Measurements from ENCODE around the gene FARS2. TPM values are rescaled to one million over a fixed set of nuclear protein-coding genes. Genes with fewer than 3 reads are reported as not detected.

Gene FARS2
- polyA plus RNA-seq, 1 experiment: 17.9 TPM

DNA sequence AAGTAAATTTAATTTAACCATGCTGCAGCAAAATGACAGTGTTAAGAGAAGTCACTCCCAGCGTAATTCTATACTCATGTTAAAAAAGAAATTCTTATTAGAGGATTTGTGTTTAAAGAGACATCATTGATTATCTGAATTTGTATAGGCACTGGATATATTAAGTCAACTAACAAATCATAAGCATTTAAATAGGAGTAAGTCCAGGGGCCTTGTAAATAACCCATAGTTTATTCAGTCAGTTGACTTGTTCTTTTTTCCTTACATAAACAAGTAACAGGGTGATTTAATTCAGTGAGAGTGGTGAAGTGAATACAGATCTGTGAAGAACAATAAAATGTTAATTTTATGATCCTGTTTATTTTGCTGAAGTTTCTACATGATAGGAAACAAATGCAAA is 23.0 kb upstream of the FARS2 start:
- DNase-seq (ENCODE audit: low read depth): no peak
- POLR2A ChIA-PET: no interaction called here
- TF ChIP-seq, protein P1, sequence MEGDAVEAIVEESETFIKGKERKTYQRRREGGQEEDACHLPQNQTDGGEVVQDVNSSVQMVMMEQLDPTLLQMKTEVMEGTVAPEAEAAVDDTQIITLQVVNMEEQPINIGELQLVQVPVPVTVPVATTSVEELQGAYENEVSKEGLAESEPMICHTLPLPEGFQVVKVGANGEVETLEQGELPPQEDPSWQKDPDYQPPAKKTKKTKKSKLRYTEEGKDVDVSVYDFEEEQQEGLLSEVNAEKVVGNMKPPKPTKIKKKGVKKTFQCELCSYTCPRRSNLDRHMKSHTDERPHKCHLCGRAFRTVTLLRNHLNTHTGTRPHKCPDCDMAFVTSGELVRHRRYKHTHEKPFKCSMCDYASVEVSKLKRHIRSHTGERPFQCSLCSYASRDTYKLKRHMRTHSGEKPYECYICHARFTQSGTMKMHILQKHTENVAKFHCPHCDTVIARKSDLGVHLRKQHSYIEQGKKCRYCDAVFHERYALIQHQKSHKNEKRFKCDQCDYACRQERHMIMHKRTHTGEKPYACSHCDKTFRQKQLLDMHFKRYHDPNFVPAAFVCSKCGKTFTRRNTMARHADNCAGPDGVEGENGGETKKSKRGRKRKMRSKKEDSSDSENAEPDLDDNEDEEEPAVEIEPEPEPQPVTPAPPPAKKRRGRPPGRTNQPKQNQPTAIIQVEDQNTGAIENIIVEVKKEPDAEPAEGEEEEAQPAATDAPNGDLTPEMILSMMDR (IDR thresholded peaks at IDR 0.05; ENCODE audit: insufficient read depth, low read depth, low read length): no peak
- no peaks in the 10 kb centered on the region for H3K27me3 ChIP-seq (ENCODE audit: control insufficient read depth, insufficient read depth, low read length)
- H3K4me3 ChIP-seq (ENCODE audit: low read depth, low read length): no peak overlapping the region
- CTCF ChIA-PET: no interaction called here
- no peaks in the 10 kb centered on the region; the same call in none of the 2 replicates for H3K36me3 ChIP-seq (ENCODE audit: control insufficient read depth, insufficient read depth, low read length)

GRCh38 chr6:5241252-5241651 is 20.1 kb upstream of the FARS2 start:
- TF ChIP-seq, protein P1 (IDR thresholded peaks at IDR 0.05; ENCODE audit: insufficient read depth, low read depth, low read length): no peak
- POLR2A ChIA-PET: no interaction called here
- Histone ChIP-seq H3K27me3 (ENCODE audit: control insufficient read depth, insufficient read depth, low read length) (no peaks in the 10 kb centered on the region), H3K4me3 (ENCODE audit: low read depth, low read length) (no peak overlapping the region), H3K36me3 (ENCODE audit: control insufficient read depth, insufficient read depth, low read length) (peaks cover 2% of the 10 kb centered on the region)
- CTCF ChIA-PET: interaction anchor here (0.6 to 1.0 kb wide), 3 partner anchors 25 to 98 kb away, joined by 3 to 4 read pairs (median 3); no protein-coding TSS in a partner anchor
- DNase-seq (ENCODE audit: low read depth): no peak

DNA sequence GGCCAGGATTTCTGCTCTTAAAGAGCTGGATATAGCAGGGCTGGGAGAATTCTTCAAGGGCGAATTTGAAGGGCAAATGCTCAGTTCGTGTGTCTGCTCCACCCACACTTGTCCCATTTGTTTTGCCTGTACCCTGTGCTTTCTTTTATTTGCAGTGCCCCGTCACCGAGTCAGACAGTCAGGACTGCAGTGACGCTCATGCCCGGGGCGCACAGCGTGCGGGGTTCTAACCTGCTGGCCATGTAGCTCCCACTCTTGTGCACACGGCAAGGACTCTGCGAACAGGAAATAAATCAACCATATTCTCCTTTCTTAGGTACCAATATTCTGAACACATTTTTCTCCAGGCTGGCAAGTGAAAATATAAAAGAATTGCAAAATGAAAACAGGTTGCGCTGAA is 18.2 kb upstream of the FARS2 start:
- ChIA-PET POLR2A (no interaction called here), CTCF (no interaction called here)
- peaks cover 2% of the 10 kb centered on the region for H3K36me3 ChIP-seq (ENCODE audit: control insufficient read depth, insufficient read depth, low read length)
- no peak for DNase-seq (ENCODE audit: low read depth)
- TF ChIP-seq, protein P1 (IDR thresholded peaks at IDR 0.05; ENCODE audit: insufficient read depth, low read depth, low read length): no peak
- no peak overlapping the region for H3K4me3 ChIP-seq (ENCODE audit: low read depth, low read length)
- H3K27me3 ChIP-seq (ENCODE audit: control insufficient read depth, insufficient read depth, low read length): no peaks in the 10 kb centered on the region

- ChIA-PET POLR2A (no interaction called here), CTCF (interaction anchor here (0.6 kb wide), 1 partner anchor 10 kb away, joined by 3 read pairs; no protein-coding TSS in a partner anchor)
- TF ChIP-seq, protein P1 (IDR thresholded peaks at IDR 0.05; ENCODE audit: insufficient read depth, low read depth, low read length): no peak
- Histone ChIP-seq H3K27me3 (ENCODE audit: control insufficient read depth, insufficient read depth, low read length) (no peaks in the 10 kb centered on the region), H3K36me3 (ENCODE audit: control insufficient read depth, insufficient read depth, low read length) (0 out of 2 replicates have a peak, but pooled peaks cover 2% of the 10 kb centered on the region), H3K4me3 (ENCODE audit: low read depth, low read length) (no peak overlapping the region)
- no peak for DNase-seq (ENCODE audit: low read depth)
Measured at GRCh38 chr6:5246141-5247097, 14.9 kb upstream of the FARS2 start.

- ChIA-PET CTCF (no interaction called here), POLR2A (no interaction called here)
- Histone ChIP-seq H3K4me3 (ENCODE audit: low read depth, low read length) (no peak overlapping the region), H3K36me3 (ENCODE audit: control insufficient read depth, insufficient read depth, low read length) (0 out of 2 replicates have a peak, but pooled peaks cover 2% of the 10 kb centered on the region), H3K27me3 (ENCODE audit: control insufficient read depth, insufficient read depth, low read length) (no peaks in the 10 kb centered on the region)
- TF ChIP-seq, protein P1 (IDR thresholded peaks at IDR 0.05; ENCODE audit: insufficient read depth, low read depth, low read length): no peak
- DNase-seq (ENCODE audit: low read depth): no peak
Measured at GRCh38 chr6:5247201-5247600, 14.1 kb upstream of the FARS2 start.
